Chondrocyte (in vitro differentiated cells): ENCODE results near the gene ABHD12. TPM values are rescaled to one million over a fixed set of nuclear protein-coding genes. Genes with fewer than 3 reads are reported as not detected.

Source experiments
- DNase-seq: peaks from one replicate; pipeline ENCODE4 v3.0.0; 2021; ENCODE audit warnings: mixed read lengths, low spot score
- H3K27ac Mint-ChIP-seq: one replicate; pipeline ENCODE4 v1.8.0; 2021; ENCODE audit warnings: mild to moderate bottlenecking, moderate library complexity, mixed read lengths; ENCODE audit not compliant: unreplicated experiment
- H3K27me3 Mint-ChIP-seq: 2 replicates; pipeline ENCODE4 v1.8.0; 2021; ENCODE audit warnings: low read depth, mixed read lengths
- H3K36me3 Mint-ChIP-seq: 2 replicates; pipeline ENCODE4 v1.8.0; 2021; ENCODE audit warnings: low read depth, mixed read lengths
- H3K4me1 Mint-ChIP-seq: 2 replicates; pipeline ENCODE4 v1.8.0; 2021; ENCODE audit warnings: low read depth, mild to moderate bottlenecking, mixed read lengths
- H3K4me3 Mint-ChIP-seq: one replicate; pipeline ENCODE4 v1.8.0; 2021; ENCODE audit warnings: mild to moderate bottlenecking, moderate library complexity, mixed read lengths; ENCODE audit not compliant: unreplicated experiment
- H3K9me3 Mint-ChIP-seq: 2 replicates; pipeline ENCODE4 v1.8.0; 2021; ENCODE audit warnings: low read depth, mixed read lengths
- CTCF ChIP-seq: fragments of 200-600 bp; sonication (generic); IDR thresholded peaks from 2 replicates; pipeline ENCODE4 v1.5.0; 2021; ENCODE audit warnings: antibody characterized with exemption, mild to moderate bottlenecking, moderate library complexity
- total RNA-seq: library from RNA; stranded (reverse); gene quantifications from 3 replicates; pipeline ENCODE4 v1.2.1, GENCODE V29; 2021

ABHD12 gene
- total RNA-seq, 1 donor from 2014 or later: 49.4 TPM

- DNase-seq: no peak
- no peak overlapping the region for H3K4me3 Mint-ChIP-seq
- H3K4me1 Mint-ChIP-seq: peaks cover 77% of the 10 kb centered on the region
- H3K27ac Mint-ChIP-seq: no peak overlapping the region
- no peaks in the 10 kb centered on the region for H3K9me3 Mint-ChIP-seq
- TF ChIP-seq CTCF: no peak
- no peaks in the 10 kb centered on the region for H3K27me3 Mint-ChIP-seq
- peaks cover 1% of the 10 kb centered on the region for H3K36me3 Mint-ChIP-seq
Measured at GRCh38 chr20:25252686-25253421, 137.8 kb downstream of the ABHD12 start.

GRCh38 chr20:25252230-25252651 lies 138.4 kb downstream of the ABHD12 start:
- DNase-seq: no peak
- H3K4me3 Mint-ChIP-seq: no peak overlapping the region
- H3K27me3 Mint-ChIP-seq: no peaks in the 10 kb centered on the region
- H3K4me1 Mint-ChIP-seq: peaks cover 74% of the 10 kb centered on the region
- no peak for TF ChIP-seq CTCF
- peaks cover 1% of the 10 kb centered on the region for H3K36me3 Mint-ChIP-seq
- peak overlapping the region; percentile 47 for H3K27ac Mint-ChIP-seq
- H3K9me3 Mint-ChIP-seq: no peaks in the 10 kb centered on the region

- no peak for DNase-seq
- H3K27me3 Mint-ChIP-seq: no peaks in the 10 kb centered on the region
- TF ChIP-seq CTCF: no peak
- peaks cover 78% of the 10 kb centered on the region for H3K4me1 Mint-ChIP-seq
- H3K36me3 Mint-ChIP-seq: peaks cover 1% of the 10 kb centered on the region
- no peak overlapping the region for H3K27ac Mint-ChIP-seq
- H3K9me3 Mint-ChIP-seq: no peaks in the 10 kb centered on the region
- H3K4me3 Mint-ChIP-seq: peak overlapping the region; percentile 84
Measured at GRCh38 chr20:25251558-25251957, 139.1 kb downstream of the ABHD12 start.

- no peaks in the 10 kb centered on the region for H3K27me3 Mint-ChIP-seq
- no peaks in the 10 kb centered on the region for H3K9me3 Mint-ChIP-seq
- no peak for TF ChIP-seq CTCF
- H3K4me1 Mint-ChIP-seq: peaks cover 78% of the 10 kb centered on the region
- DNase-seq: no peak
- peak overlapping the region; percentile 84 for H3K4me3 Mint-ChIP-seq
- H3K36me3 Mint-ChIP-seq: peaks cover 1% of the 10 kb centered on the region
- peak overlapping the region; percentile 14 for H3K27ac Mint-ChIP-seq
Measured at GRCh38 chr20:25251019-25251418, 139.6 kb downstream of the ABHD12 start.

DNA sequence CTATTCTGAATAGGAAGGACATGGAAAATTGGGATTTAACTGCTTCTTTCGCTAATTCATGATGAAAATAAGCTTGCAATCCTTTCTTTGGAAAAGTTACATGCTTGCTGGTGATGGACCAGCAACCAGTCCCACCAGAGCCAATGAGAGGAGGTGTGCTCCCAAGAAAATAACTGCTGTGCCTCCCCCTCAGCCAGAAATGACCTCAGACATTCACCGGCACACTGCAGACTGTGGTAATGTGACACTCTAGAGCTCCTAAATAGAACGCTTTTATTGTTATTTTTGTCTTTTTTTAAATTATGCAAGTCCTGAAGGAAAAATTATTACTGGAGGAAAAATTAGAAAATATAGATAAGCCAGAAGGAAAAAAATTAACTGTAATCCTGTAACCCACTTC lies 140.1 kb downstream of the ABHD12 start:
- peaks cover 75% of the 10 kb centered on the region for H3K4me1 Mint-ChIP-seq
- H3K4me3 Mint-ChIP-seq: peak overlapping the region; percentile 84
- H3K36me3 Mint-ChIP-seq: peaks cover 1% of the 10 kb centered on the region
- no peak for DNase-seq
- peak overlapping the region; percentile 83 for H3K27ac Mint-ChIP-seq
- H3K9me3 Mint-ChIP-seq: no peaks in the 10 kb centered on the region
- no peaks in the 10 kb centered on the region for H3K27me3 Mint-ChIP-seq
- TF ChIP-seq CTCF: no peak

Other genes with a start within 250 kb of the ABHD12 start
- gene ENTPD6, start 195.1 kb downstream of the ABHD12 start, total RNA-seq: 42.2 to 53.5 TPM (median 50.3 TPM) in 3 replicates
- 130 to 171 TPM (median 170 TPM) in 3 replicates for gene PYGB, start 142.8 kb downstream of the ABHD12 start, total RNA-seq
- 3.5 to 7.3 TPM (median 4.9 TPM) in 3 replicates for gene GINS1, start 16.8 kb upstream of the ABHD12 start, total RNA-seq
- 10.6 to 12.3 TPM (median 10.7 TPM) in 3 replicates for gene NINL, start 194.7 kb upstream of the ABHD12 start, total RNA-seq
- gene NANP, start 233.2 kb upstream of the ABHD12 start, total RNA-seq: 6.8 to 7.8 TPM (median 7.6 TPM) in 3 replicates